ENCODE results near the gene OR14K1.

Gene OR14K1

DNA sequence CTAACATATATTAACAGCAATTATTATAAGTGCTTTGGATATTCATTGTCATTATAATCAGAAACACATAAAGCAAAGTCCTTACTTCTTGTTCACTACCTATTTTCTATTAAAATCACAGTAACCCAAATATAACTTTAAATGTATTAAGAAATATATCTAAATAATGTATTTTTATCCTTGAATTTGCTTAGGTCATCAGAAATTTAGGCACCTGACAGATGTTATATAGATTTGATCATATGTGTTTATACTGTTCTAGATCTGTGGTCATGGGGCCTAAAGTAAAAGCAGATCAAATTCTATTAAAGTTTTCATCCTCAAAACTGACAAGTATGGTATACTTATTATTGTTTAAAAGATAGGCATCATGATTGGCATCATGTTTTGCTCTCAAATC is 31.2 kb downstream of the OR14K1 start:
- Histone ChIP-seq H3F3A (ENCODE audit: insufficient read depth) (no peaks in the 10 kb centered on the region), H3K27me3 (ENCODE audit: low read length) (no peaks in the 10 kb centered on the region), H3K36me3 (ENCODE audit: low read length) (no peaks in the 10 kb centered on the region), H3K27ac (ENCODE audit: low read depth, low read length) (no peak overlapping the region), H3K9me3 (ENCODE audit: insufficient read depth, low read length) (no peaks in the 10 kb centered on the region), H3K9me2 (replicated peaks; ENCODE audit: insufficient read depth, low read length) (no peaks in the 10 kb centered on the region), H4K20me1 (ENCODE audit: low read depth, low read length) (no peaks in the 10 kb centered on the region), H3K79me2 (ENCODE audit: insufficient read depth, low read length) (no peaks in the 10 kb centered on the region), H2AFZ (ENCODE audit: low read depth, low read length, severe bottlenecking) (no peak overlapping the region), H3K4me3 (ENCODE audit: insufficient read depth, low read length, poor library complexity, severe bottlenecking) (no peak overlapping the region), H3K9ac (ENCODE audit: low read length) (no peak overlapping the region), H3K4me2 (ENCODE audit: low read depth, low read length, poor library complexity, severe bottlenecking) (no peak overlapping the region)
- TF ChIP-seq EZH2phosphoT487 (conservative IDR thresholded peaks at IDR 0.05; ENCODE audit: low read length) = no peak
- TF ChIP-seq, protein P1, sequence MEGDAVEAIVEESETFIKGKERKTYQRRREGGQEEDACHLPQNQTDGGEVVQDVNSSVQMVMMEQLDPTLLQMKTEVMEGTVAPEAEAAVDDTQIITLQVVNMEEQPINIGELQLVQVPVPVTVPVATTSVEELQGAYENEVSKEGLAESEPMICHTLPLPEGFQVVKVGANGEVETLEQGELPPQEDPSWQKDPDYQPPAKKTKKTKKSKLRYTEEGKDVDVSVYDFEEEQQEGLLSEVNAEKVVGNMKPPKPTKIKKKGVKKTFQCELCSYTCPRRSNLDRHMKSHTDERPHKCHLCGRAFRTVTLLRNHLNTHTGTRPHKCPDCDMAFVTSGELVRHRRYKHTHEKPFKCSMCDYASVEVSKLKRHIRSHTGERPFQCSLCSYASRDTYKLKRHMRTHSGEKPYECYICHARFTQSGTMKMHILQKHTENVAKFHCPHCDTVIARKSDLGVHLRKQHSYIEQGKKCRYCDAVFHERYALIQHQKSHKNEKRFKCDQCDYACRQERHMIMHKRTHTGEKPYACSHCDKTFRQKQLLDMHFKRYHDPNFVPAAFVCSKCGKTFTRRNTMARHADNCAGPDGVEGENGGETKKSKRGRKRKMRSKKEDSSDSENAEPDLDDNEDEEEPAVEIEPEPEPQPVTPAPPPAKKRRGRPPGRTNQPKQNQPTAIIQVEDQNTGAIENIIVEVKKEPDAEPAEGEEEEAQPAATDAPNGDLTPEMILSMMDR (IDR thresholded peaks at IDR 0.05; ENCODE audit: insufficient read depth, low read length, poor library complexity, severe bottlenecking) = no peak

Data from SU-DHL-6 (cell line).